Heart left ventricle (tissue), 13 donors: ENCODE measurements around the gene STX8.

Experiments used
- POLR2A ChIP-seq, 2 donors: fragments of 450-650 bp; IDR thresholded peaks; one replicate each; pipeline ENCODE4 v1.6.1; 2017; ENCODE audit warnings: antibody characterized with exemption in 2 of 2, mild to moderate bottlenecking in 2 of 2, moderate library complexity in 2 of 2
- TF ChIP-seq, protein P1 (sequence below), 12 donors: fragments of 200-600 bp; sonication (generic) in 4 of 12; IDR thresholded peaks; one replicate each; pipeline versions ENCODE4 v1.5.0 to v1.8.0; 2018 to 2022; ENCODE audit warnings: antibody characterized with exemption in 12 of 12, mild to moderate bottlenecking in 5 of 12
- donor health status: ischemic (EF 13 %, LVEDD 7.1; RV severe dilation, severe dysfunction).
- donor health status: DM: no; HTN: yes; CAD: no.
- donor health status: DM: no; HTN: no; CAD: no.
- donor health status: ischemic (EF 25% LVEDD 6.9; RV normal size, moderate dysfunction).
- donor health status: ischemic (EF 25% LVEDD 5.7; RV mildly dilated, moderate dysfunction).
- donor health status: ischemic (EF 35%, LVEDD 5.7; RV mildly dilated, moderate dysfunction).
- donor health status: nonischemic (EF 11% LVEDD 7.7; RV severe dilation, severe dysfunction).
- donor health status: DM: yes; HTN: yes; CAD: no.
- donor health status: PGD.
- donor health status: ischemic (EF 29% LVEDD 5.4; RV normal size, mild dysfunction).
- donor health status: nonischemic (EF 23%, LVEDD 6.1; RV moderate dilation, normal function).

DNA sequence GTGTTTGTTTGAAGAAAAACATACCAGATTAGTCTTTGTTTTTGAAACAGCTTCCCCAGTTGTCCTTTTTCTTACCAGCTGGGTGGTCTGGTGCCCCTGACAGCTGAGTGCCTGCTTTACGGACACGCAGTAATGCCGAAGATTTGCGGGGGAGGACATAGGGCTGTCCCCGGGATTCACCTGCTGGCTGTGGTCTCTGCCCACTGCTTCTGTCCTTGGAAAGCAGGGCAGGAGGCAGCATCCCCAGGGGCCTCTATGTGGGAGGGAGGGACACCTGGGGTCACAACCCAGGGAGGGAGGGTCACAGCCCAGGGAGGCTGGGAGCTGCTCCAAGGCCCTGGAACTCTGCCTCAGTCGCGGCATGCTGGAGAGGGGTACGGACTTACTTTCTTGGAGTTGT is 332.6 kb downstream of the STX8 start:
- TF ChIP-seq, protein P1, sequence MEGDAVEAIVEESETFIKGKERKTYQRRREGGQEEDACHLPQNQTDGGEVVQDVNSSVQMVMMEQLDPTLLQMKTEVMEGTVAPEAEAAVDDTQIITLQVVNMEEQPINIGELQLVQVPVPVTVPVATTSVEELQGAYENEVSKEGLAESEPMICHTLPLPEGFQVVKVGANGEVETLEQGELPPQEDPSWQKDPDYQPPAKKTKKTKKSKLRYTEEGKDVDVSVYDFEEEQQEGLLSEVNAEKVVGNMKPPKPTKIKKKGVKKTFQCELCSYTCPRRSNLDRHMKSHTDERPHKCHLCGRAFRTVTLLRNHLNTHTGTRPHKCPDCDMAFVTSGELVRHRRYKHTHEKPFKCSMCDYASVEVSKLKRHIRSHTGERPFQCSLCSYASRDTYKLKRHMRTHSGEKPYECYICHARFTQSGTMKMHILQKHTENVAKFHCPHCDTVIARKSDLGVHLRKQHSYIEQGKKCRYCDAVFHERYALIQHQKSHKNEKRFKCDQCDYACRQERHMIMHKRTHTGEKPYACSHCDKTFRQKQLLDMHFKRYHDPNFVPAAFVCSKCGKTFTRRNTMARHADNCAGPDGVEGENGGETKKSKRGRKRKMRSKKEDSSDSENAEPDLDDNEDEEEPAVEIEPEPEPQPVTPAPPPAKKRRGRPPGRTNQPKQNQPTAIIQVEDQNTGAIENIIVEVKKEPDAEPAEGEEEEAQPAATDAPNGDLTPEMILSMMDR (IDR thresholded peaks at IDR 0.05): no peak
- TF ChIP-seq POLR2A (IDR thresholded peaks at IDR 0.05): no peak
